ENCODE data around the gene PRR12.

PRR12 gene, protein sequence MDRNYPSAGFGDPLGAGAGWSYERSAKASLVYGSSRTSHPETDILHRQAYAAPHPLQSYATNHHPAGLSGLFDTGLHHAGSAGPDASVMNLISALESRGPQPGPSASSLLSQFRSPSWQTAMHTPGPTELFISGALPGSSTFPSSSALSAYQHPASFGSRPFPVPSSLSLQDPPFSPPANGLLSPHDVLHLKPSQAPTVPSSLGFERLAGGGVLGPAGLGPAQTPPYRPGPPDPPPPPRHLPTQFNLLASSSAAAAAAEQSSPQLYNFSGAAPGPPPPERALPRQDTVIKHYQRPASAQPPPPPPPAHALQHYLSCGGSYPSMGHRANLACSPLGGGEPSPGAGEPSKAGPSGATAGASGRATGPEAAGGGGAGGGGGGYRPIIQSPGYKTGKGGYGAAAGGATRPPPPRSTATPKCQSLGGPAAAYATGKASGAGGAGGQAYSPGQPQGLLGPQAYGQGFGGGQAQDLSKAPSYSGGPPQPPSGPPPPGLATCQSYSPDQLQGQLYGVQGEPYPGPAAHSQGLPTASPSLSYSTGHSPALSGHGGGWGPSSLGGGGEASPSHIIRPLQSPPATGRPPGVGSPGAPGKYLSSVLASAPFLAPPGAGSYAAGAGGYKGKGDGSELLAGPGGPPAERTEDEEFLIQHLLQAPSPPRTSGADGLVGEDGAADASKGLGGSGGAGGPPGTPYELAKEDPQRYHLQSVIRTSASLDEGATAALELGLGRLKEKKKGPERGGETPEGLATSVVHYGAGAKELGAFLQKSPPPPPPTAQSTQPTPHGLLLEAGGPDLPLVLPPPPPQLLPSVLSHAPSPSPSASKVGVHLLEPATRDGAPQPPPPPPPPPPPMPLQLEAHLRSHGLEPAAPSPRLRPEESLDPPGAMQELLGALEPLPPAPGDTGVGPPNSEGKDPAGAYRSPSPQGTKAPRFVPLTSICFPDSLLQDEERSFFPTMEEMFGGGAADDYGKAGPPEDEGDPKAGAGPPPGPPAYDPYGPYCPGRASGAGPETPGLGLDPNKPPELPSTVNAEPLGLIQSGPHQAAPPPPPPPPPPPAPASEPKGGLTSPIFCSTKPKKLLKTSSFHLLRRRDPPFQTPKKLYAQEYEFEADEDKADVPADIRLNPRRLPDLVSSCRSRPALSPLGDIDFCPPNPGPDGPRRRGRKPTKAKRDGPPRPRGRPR (N-terminal part only)

DNA sequence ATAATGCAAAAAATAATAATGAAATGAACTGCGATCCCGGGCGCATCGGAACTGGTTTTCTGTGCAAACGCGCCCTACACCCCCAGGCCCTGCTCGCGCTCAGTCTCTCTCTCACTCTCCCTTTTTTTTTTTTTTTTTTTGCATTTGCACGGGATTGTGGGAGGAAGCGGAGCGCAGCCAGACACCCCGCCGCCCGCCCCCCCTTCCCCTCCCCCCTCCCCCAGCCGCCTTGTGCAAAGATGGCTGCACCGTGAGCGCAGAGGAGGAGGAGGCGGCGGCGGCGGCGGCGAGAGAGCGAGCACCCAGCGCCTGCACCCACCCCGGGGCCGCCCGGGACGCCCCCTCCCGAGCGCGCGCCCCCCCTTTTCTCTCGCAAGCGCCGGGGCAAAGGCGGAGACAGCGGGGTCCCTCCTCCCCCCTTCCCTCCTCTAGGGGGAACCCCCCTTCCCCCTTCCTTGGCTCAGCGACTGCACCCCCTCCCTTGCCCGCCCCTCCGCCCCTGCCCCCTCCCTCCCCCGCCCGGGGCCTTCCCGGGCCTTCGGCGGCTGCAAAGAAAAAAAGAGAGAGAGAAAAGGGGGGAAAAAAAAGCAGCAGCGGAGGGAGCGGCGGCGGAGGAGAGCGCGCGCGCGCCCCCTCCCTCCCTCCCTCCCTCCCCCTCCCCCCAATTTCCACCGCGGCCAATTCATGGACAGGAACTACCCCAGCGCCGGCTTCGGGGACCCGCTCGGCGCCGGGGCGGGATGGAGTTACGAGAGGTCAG is at the start of gene PRR12:
Gene PRR12 (plus strand): TSS at position 212 of the 760 bp plus-strand sequence. CDS start 473 bp downstream, at position 685.
- Histone ChIP-seq H3K4me1 (peaks cover 2% of the 10 kb centered on the region), H3K9me3 (ENCODE audit: control insufficient read depth, low read length) (no peaks in the 10 kb centered on the region), H2AFZ (peak within 1 kb of the TSS; percentile 82), H3K79me2 (peaks cover 11% of the 10 kb centered on the region), H3K4me3 (ENCODE audit: low read depth, low read length) (peak within 1 kb of the TSS; percentile 90), H3K27me3 (ENCODE audit: control insufficient read depth, insufficient read depth, low read length) (no peaks in the 10 kb centered on the region), H3K27ac (peak within 1 kb of the TSS; percentile 96), H3K9ac (peak within 1 kb of the TSS; percentile 80), H3K36me3 (ENCODE audit: control insufficient read depth, insufficient read depth, low read length) (no peaks in the 10 kb centered on the region), H3K4me2 (ENCODE audit: low read length) (peak within 1 kb of the TSS; percentile 100)
- TF ChIP-seq CTCF (IDR thresholded peaks at IDR 0.05): no peak

GRCh38 chr19:49541914-49542313 is 49.1 kb upstream of the PRR12 start:
- Histone ChIP-seq H3K9ac (no peak overlapping the region), H3K36me3 (ENCODE audit: control insufficient read depth, insufficient read depth, low read length) (no peaks in the 10 kb centered on the region), H3K79me2 (no peaks in the 10 kb centered on the region), H3K27me3 (ENCODE audit: control insufficient read depth, insufficient read depth, low read length) (no peaks in the 10 kb centered on the region), H2AFZ (no peak overlapping the region), H3K4me2 (ENCODE audit: low read length) (no peak overlapping the region), H3K27ac (no peak overlapping the region), H3K4me1 (no peaks in the 10 kb centered on the region), H3K9me3 (ENCODE audit: control insufficient read depth, low read length) (no peaks in the 10 kb centered on the region), H3K4me3 (ENCODE audit: low read depth, low read length) (no peak overlapping the region)
- TF ChIP-seq CTCF (IDR thresholded peaks at IDR 0.05): no peak

- Histone ChIP-seq H3K4me2 (ENCODE audit: low read length) (no peak overlapping the region), H2AFZ (no peak overlapping the region), H3K27ac (no peak overlapping the region), H3K9ac (no peak overlapping the region), H3K36me3 (ENCODE audit: control insufficient read depth, insufficient read depth, low read length) (no peaks in the 10 kb centered on the region), H3K9me3 (ENCODE audit: control insufficient read depth, low read length) (no peaks in the 10 kb centered on the region), H3K79me2 (no peaks in the 10 kb centered on the region), H3K4me1 (no peaks in the 10 kb centered on the region), H3K4me3 (ENCODE audit: low read depth, low read length) (no peak overlapping the region), H3K27me3 (ENCODE audit: control insufficient read depth, insufficient read depth, low read length) (no peaks in the 10 kb centered on the region)
- TF ChIP-seq CTCF (IDR thresholded peaks at IDR 0.05): no peak
These were observed 48.5 kb upstream of the PRR12 start for GRCh38 chr19:49542446-49542845.

DNA sequence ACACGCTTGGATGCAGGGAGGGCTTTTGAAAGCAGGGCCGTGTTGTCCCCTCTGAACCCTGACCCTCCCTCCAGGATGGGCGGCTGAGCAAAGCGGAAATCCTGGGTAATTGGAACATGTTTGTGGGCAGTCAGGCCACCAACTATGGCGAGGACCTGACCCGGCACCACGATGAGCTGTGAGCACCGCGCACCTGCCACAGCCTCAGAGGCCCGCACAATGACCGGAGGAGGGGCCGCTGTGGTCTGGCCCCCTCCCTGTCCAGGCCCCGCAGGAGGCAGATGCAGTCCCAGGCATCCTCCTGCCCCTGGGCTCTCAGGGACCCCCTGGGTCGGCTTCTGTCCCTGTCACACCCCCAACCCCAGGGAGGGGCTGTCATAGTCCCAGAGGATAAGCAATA is 48.0 kb upstream of the PRR12 start:
- no peaks in the 10 kb centered on the region for H3K79me2 ChIP-seq
- no peak overlapping the region for H3K27ac ChIP-seq
- H3K9ac ChIP-seq: no peak overlapping the region
- no peak overlapping the region for H3K4me3 ChIP-seq (ENCODE audit: low read depth, low read length)
- no peaks in the 10 kb centered on the region for H3K9me3 ChIP-seq (ENCODE audit: control insufficient read depth, low read length)
- H2AFZ ChIP-seq: no peak overlapping the region
- no peaks in the 10 kb centered on the region for H3K4me1 ChIP-seq
- H3K4me2 ChIP-seq (ENCODE audit: low read length): no peak overlapping the region
- H3K36me3 ChIP-seq (ENCODE audit: control insufficient read depth, insufficient read depth, low read length): no peaks in the 10 kb centered on the region
- no peak for TF ChIP-seq CTCF (IDR thresholded peaks at IDR 0.05)
- H3K27me3 ChIP-seq (ENCODE audit: control insufficient read depth, insufficient read depth, low read length): no peaks in the 10 kb centered on the region

All from parathyroid adenoma (tissue), 2 donors.